Activated CD4-positive, alpha-beta T cell treated with anti-CD3 and anti-CD28 coated beads for 1 hour (primary cell): ENCODE data around the gene ECSCR.
"Not testable (repeated sequence)": the region's sequence is repeated elsewhere in the genome, so short reads cannot be mapped to it uniquely, and the experiment has no call there.

Source experiments
- DNase-seq: peaks from one replicate; pipeline ENCODE4 v3.0.0-alpha.2; 2020

The ECSCR gene

DNA sequence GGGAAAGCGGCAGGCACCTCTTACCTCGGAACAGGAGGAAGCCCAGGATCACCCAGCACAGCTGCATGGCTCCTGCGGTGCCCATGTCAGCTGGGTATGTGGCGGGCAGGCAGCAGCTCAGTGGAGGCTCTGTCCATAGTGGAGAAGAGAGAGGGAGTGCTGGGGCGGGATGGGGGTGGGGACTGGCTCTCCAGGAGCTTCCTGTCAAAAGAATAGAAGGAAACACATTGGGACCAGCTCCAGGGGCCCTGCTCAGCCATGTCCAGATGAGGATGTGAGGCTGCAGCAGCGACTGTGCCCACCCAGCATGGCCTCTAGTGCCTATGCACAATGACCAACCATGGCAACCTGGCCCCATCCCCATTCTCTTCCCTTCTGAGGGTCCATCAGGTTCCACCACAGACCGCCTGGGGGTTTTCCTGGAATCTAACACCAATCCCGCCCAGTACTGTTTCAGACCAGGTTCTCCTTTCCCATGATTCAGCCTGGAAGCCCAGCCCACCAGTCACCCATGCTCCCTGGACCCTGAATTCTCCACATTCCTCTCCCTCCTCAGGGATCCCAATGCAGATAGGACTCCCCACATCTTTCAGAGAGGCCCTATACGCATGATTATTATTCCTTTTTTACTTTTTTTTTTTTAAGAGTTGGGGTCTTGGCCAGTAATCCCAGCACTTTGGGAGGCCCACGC, at the start of gene ECSCR:
Gene ECSCR (minus strand): TSS at position 158 of the 691 bp plus-strand sequence. CDS start 73 bp downstream, at position 85.
- DNase-seq = no peak

DNA sequence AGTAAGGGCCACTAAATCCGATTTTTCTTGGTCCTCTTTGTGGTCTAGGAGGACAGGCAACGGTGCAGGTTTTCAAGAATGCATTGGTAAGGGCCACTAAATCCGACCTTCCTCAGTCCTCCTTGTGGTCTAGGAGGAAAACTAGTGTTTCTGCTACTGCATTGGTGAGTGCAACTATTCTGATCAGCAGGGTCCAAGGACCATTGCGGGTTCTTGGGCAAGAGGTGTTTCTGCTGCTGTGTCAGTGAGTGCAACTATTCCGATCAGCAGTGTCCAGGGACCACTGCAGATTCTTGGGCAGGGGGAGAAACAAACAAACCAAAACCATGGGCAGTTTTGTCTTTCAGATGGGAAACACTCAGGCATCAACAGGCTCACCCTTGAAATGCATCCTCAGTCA, 42.2 kb upstream of the ECSCR start:
- not testable (repeated sequence) for DNase-seq

DNA sequence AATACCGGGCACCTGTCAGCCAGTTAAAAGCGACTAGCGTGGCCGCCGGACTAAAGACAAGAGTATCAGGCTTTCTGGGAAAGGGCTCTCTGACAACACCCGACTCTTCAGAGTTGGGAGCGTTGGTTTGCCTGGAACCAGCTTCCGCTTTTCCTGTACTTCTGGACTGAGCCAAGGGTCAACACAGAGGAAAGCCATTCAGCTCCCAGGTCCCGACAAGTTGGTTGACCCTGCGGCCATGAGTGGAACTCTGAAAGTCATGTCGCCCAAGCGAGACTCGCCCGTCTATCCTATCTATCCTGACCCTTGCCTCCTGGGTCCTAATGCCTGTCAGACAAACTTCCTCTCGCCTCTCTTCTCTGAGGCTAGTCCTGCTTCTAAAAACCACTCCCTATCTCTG, 41.3 kb upstream of the ECSCR start:
- DNase-seq = not testable (repeated sequence)

DNA sequence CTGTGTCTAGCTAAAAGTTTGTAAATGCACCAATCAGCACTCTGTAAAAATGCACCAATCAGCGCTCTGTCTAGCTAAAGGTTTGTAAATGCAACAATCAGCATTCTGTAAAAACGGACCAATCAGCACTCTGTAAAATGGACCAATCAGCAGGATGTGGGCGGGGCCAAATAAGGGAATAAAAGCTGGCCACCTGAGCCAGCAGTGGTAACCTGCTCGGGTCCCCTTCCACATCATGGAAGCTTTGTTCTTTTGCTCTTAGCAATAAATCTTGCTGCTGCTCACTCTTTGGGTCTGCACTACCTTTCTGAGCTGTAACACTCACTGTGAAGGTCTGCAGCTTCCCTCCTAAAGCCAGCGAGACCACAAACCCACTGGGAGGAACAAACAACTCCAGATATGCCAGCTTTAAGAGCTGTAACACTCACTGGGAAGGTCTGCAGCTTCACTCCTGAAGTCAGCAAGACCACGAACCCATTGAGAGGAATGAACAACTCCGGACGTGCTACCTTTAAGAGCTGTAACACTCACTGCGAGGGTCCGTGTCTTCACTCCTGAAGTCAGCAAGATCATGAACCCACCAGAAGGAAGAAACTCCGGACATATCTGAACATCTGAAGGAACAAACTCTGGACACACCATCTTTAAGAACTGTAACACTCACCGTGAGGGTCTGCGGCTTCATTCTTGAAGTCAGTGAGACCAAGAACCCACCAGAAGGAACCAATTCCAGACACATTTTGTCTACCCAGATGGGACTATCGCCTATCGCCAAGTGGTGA, 40.7 kb upstream of the ECSCR start:
- DNase-seq = not testable (repeated sequence)

GRCh38 chr5:139501381-139501780, 38.8 kb upstream of the ECSCR start:
- no peak for DNase-seq

DNA sequence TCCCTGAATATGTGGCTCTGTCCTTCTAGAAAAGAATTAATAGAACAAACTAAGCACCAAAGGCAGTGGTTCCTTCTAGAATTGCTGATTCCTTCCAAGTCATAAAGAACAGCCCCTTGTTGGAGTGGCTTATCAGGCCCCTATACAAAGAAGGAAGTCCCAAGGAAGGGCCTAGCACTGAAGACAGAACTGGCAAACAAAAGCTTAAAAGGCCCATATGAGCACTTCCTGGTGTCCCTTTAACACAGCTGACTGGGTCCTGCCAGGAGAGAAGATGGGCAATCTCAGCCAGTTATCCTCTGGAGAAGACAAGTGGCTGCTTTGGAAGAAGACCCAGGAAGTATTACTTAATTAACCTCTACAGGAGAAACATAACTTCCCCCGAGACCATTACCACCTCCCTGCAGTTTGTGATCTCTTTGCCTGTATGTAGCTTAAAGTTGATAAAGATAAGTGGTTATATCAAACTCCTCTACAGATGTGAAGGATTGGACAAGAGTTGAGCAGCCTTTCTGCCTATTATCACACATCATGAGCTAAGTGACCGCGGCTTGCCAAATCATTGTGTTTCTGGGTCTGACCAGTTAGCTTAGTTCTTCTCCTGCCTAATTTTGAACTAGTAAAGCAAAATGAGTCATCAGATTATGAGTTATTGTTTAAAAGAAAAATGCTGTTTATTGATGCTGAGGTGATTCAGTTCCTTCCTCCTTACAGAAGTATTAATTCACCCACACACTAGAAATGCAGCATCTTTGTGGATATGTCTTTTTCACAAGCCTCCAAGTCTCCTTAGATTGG, 33.3 kb upstream of the ECSCR start:
- DNase-seq = no peak

DNA sequence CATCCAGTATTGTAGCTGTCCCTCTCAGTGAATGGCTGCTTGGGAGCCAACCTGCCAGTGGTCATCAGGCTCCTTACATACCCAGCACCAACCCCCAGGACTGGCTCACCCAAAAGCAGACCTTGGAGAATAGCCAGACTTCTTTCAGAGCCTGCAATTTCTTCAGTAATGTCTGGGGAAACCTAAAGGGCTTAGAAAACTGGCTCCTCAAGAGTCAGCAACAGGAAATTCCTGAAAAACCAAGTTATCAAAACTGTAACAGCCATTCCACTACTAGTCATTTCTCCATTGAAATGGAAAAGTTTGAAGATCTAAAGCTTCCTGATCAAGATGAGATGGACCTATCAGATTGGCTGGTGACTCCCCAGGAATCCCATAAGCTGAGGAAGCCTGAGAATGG, 32.3 kb upstream of the ECSCR start:
- DNase-seq = no peak

DNA sequence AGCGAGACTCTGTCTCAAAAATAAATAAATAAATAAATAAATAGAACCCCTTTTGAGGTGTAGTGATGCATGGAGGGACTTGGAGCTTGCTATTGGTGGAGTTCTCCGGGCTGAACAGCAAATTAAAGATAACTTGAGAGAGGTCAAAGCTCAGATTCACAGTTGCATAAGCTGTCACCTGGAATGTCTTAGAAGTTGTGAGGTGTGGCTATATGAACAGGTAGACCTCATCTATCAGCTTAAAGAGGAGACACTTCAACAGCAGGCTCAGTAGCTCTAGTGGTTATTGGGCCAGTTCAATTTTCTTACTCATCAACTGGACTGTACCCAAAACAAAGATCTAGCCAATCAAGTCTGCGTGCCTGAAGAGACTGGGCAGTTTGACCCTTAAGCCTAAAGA, 31.7 kb upstream of the ECSCR start:
- no peak for DNase-seq

GRCh38 chr5:139492700-139493192, 30.2 kb upstream of the ECSCR start:
- no peak for DNase-seq

- no peak for DNase-seq
Observed at GRCh38 chr5:139488260-139488659, 25.7 kb upstream of the ECSCR start.

- no peak for DNase-seq
Observed at GRCh38 chr5:139486201-139486600, 23.7 kb upstream of the ECSCR start.

DNA sequence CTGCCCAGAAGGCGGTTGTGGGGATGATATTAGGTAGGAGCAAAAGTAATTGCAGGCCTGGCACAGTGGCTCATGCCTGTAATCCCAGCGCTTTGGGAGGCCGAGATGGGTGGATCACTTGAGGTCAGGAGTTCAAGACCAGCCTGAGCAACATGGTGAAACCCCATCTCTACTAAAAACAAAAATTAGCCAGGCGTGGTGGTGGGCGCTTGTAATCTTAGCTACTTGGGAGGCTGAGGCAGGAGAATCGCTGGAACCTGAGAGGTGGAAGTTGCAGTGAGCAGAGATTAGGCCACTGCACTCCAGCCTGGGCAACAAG, 20.3 kb upstream of the ECSCR start:
- DNase-seq = not testable (repeated sequence)

- DNase-seq = peak; percentile 17
Observed at GRCh38 chr5:139482050-139482889, 19.7 kb upstream of the ECSCR start, which contains the start of gene STING1. STING1 (minus strand) TSS chr5:139482758; CDS start chr5:139481704, 1,054 bp downstream.

- no peak for DNase-seq
Observed at GRCh38 chr5:139481580-139482049, 19.1 kb upstream of the ECSCR start.

GRCh38 chr5:139481122-139481533, 18.6 kb upstream of the ECSCR start:
- DNase-seq = peak; percentile 34

- DNase-seq = not testable (repeated sequence)
Observed at GRCh38 chr5:139479729-139480128, 17.2 kb upstream of the ECSCR start.

DNA sequence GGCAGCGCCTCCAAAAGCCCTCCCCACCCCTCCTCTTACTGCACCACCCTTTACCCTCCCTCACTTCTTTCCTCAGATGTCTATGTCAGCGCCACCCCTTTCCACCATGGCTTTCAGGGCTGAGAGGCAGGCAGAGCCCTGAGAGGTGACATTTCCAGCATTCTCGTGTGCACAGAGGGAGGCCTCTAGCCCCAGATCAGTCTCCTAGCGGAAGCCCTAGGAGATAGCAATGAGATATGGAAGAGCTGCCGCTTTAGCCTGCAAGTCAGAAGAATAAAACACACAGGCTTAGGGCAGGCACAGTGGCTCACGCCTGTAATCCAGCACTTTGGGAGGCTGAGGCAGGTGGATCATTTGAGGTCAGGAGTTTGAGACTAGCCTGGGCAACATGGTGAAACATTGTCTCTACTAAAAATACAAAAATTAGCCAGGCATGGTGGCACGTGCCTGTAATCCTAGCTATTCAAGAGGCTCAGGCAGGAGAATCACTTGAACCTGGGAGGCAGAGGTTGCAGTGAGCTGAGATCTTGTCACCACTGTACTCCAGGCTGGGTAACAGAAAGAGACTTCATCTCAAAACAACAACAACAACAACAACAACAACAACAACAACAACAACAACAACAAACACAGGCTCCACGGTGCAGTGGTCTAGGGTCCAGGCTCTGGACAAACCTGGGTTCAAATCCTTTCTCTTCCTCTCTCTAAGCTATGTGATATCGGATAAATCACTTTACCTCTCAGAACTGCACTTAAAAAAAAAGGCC, 16.3 kb upstream of the ECSCR start:
- DNase-seq = not testable (repeated sequence)

DNA sequence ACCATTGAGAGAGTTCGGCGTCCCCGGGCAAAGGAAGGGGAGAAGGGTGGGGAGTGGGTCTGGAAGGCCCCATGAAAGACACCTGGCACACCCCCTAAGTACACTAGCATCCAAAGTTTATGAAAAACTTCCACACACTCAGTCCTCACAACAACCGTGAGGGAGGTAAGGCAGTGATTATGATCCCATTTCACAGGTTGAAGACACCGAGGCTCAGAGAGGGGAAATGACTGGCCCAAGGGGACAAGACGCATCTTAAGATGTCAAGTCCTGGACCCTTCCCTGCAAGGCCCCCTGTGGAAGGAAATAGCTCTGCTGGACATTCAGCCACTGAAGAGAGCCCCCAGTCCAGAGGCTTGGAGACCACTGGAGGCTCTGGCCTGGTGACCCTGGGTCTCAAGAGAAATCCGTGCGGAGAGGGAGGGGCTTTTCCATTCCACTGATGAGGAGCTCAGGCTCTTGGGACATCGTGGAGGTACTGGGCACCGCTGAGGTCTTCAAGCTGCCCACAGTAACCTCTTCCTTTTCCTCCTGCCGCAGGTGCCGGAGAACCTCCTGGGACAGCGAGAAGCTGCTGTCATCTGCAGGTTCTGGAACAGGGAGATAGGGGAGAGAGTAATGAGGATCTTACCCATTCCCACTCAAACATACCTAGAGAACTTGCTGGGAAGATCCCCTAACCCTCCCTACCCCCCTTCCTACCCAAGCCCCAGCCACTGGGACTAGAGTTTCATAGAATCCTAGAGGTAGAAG, 13.5 kb upstream of the ECSCR start:
- DNase-seq = no peak

- DNase-seq = no peak
Observed at GRCh38 chr5:139474890-139475791, 12.6 kb upstream of the ECSCR start.

- no peak for DNase-seq
Observed at GRCh38 chr5:139473565-139473964, 11.0 kb upstream of the ECSCR start.
